Fibroblast of skin of abdomen (primary cell): ENCODE data around the gene DYNLT2.

Experiments used
- DNase-seq: peaks from one replicate; pipeline ENCODE4 v3.0.0-alpha.2; 2013

Gene DYNLT2

DNA sequence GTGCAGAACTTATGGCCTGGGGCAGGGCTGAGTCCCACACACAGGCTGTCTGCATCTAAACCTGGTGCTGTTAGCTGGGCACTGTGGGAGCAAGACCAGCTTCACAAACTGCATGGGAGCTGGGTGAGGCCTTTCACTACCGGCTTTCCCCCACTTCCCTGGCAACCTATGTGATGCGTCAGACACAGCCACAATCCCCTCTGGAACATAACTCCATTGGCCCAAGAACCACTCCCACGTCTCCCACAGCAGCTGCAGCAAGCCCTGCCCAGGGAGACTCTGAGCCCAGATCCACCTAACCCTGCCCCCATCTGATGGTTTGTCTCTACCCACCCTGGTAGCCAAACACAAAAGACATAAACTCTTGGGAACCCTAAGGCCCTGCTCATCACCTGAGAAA, 58.9 kb downstream of the DYNLT2 start:
- DNase-seq: no peak

DNA sequence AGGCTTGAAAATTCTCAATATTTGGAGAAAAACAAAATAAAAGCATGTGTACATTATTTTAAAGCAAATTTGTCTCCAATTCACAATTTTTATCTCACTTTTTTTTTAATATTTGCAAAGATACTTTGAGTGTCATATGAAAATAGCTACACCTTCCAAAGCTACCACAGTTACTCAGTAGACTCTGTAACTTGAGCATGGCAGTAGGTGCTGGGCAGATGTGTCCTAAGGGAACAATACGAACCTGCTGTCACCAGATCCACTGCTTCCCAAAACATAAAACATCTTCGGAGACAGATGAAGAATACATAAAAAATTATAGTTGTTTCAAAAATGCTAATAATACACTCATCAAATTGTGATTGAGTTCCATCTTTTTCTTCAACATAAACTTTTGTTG, 60.1 kb downstream of the DYNLT2 start:
- no peak for DNase-seq
